Activated naive CD8-positive, alpha-beta T cell treated with anti-CD3 and anti-CD28 coated beads for 36 hours (primary cell): ENCODE measurements around the gene MAST4. TPM values are rescaled to one million over a fixed set of nuclear protein-coding genes. Genes with fewer than 3 reads are reported as not detected.

Experiments
- DNase-seq: peaks from one replicate; pipeline ENCODE4 v3.0.0; 2021
- H3K27ac Mint-ChIP-seq: one replicate; pipeline ENCODE4 v1.8.0; 2022; ENCODE audit warnings: mild to moderate bottlenecking, moderate library complexity, mixed read lengths
- H3K27me3 Mint-ChIP-seq: one replicate; pipeline ENCODE4 v1.8.0; 2022; ENCODE audit warnings: mild to moderate bottlenecking, mixed read lengths
- H3K36me3 Mint-ChIP-seq: one replicate; pipeline ENCODE4 v1.8.0; 2021; ENCODE audit warnings: mild to moderate bottlenecking, mixed read lengths
- H3K4me1 Mint-ChIP-seq: one replicate; pipeline ENCODE4 v1.8.0; 2021; ENCODE audit warnings: mixed read lengths
- H3K4me3 Mint-ChIP-seq: one replicate; pipeline ENCODE4 v1.8.0; 2022; ENCODE audit warnings: mild to moderate bottlenecking, moderate library complexity, mixed read lengths
- H3K9me3 Mint-ChIP-seq: one replicate; pipeline ENCODE4 v1.8.0; 2022; ENCODE audit warnings: mixed read lengths
- total RNA-seq, 2 experiments: library from RNA; stranded (reverse); gene quantifications; one replicate each; pipeline ENCODE4 v1.2.3, GENCODE V29; 2021

Gene MAST4
- total RNA-seq, 2 experiments from 2014 or later: 8.9 to 9.8 TPM

- Mint-ChIP-seq H3K36me3 (no peaks in the 10 kb centered on the region), H3K27ac (no peak overlapping the region), H3K9me3 (no peaks in the 10 kb centered on the region), H3K27me3 (peaks cover 16% of the 10 kb centered on the region), H3K4me1 (no peaks in the 10 kb centered on the region), H3K4me3 (no peak overlapping the region)
- DNase-seq: no peak
These were observed 298.5 kb downstream of the MAST4 start for GRCh38 chr5:66894480-66895240.

- no peaks in the 10 kb centered on the region for H3K4me1 Mint-ChIP-seq
- no peaks in the 10 kb centered on the region for H3K9me3 Mint-ChIP-seq
- no peak overlapping the region for H3K4me3 Mint-ChIP-seq
- H3K36me3 Mint-ChIP-seq: no peaks in the 10 kb centered on the region
- H3K27me3 Mint-ChIP-seq: peaks cover 15% of the 10 kb centered on the region
- DNase-seq: no peak
- H3K27ac Mint-ChIP-seq: no peak overlapping the region
These were observed 300.0 kb downstream of the MAST4 start for GRCh38 chr5:66896171-66896570.

GRCh38 chr5:66897356-66897755 lies 301.2 kb downstream of the MAST4 start:
- H3K9me3 Mint-ChIP-seq: no peaks in the 10 kb centered on the region
- H3K4me1 Mint-ChIP-seq: no peaks in the 10 kb centered on the region
- H3K4me3 Mint-ChIP-seq: no peak overlapping the region
- H3K27me3 Mint-ChIP-seq: peaks cover 10% of the 10 kb centered on the region
- H3K27ac Mint-ChIP-seq: no peak overlapping the region
- no peak for DNase-seq
- no peaks in the 10 kb centered on the region for H3K36me3 Mint-ChIP-seq

GRCh38 chr5:66898241-66898995 lies 302.2 kb downstream of the MAST4 start:
- no peak for DNase-seq
- Mint-ChIP-seq H3K4me1 (no peaks in the 10 kb centered on the region), H3K4me3 (no peak overlapping the region), H3K27ac (no peak overlapping the region), H3K27me3 (peaks cover 15% of the 10 kb centered on the region), H3K36me3 (no peaks in the 10 kb centered on the region), H3K9me3 (no peaks in the 10 kb centered on the region)

GRCh38 chr5:66903218-66903617 lies 307.0 kb downstream of the MAST4 start:
- H3K4me1 Mint-ChIP-seq: no peaks in the 10 kb centered on the region
- no peaks in the 10 kb centered on the region for H3K36me3 Mint-ChIP-seq
- no peaks in the 10 kb centered on the region for H3K9me3 Mint-ChIP-seq
- H3K27me3 Mint-ChIP-seq: peaks cover 5% of the 10 kb centered on the region
- H3K27ac Mint-ChIP-seq: no peak overlapping the region
- no peak for DNase-seq
- H3K4me3 Mint-ChIP-seq: no peak overlapping the region

- Mint-ChIP-seq H3K27me3 (peaks cover 5% of the 10 kb centered on the region), H3K4me1 (no peaks in the 10 kb centered on the region), H3K36me3 (no peaks in the 10 kb centered on the region), H3K4me3 (no peak overlapping the region), H3K27ac (no peak overlapping the region), H3K9me3 (no peaks in the 10 kb centered on the region)
- DNase-seq: no peak
These were observed 307.5 kb downstream of the MAST4 start for GRCh38 chr5:66903709-66904108.

GRCh38 chr5:66904189-66904588 lies 308.0 kb downstream of the MAST4 start:
- H3K4me3 Mint-ChIP-seq: no peak overlapping the region
- DNase-seq: no peak
- peaks cover 1% of the 10 kb centered on the region for H3K9me3 Mint-ChIP-seq
- peaks cover 5% of the 10 kb centered on the region for H3K27me3 Mint-ChIP-seq
- H3K27ac Mint-ChIP-seq: no peak overlapping the region
- H3K4me1 Mint-ChIP-seq: peaks cover 3% of the 10 kb centered on the region
- H3K36me3 Mint-ChIP-seq: no peaks in the 10 kb centered on the region

- H3K4me1 Mint-ChIP-seq: peaks cover 4% of the 10 kb centered on the region
- no peak overlapping the region for H3K27ac Mint-ChIP-seq
- no peak overlapping the region for H3K4me3 Mint-ChIP-seq
- H3K9me3 Mint-ChIP-seq: peaks cover 4% of the 10 kb centered on the region
- peaks cover 5% of the 10 kb centered on the region for H3K27me3 Mint-ChIP-seq
- no peak for DNase-seq
- no peaks in the 10 kb centered on the region for H3K36me3 Mint-ChIP-seq
These were observed 309.8 kb downstream of the MAST4 start for GRCh38 chr5:66906021-66906420.

GRCh38 chr5:66908230-66908629 lies 312.0 kb downstream of the MAST4 start:
- Mint-ChIP-seq H3K4me3 (no peak overlapping the region), H3K27ac (no peak overlapping the region), H3K36me3 (no peaks in the 10 kb centered on the region), H3K9me3 (peaks cover 4% of the 10 kb centered on the region), H3K4me1 (peaks cover 4% of the 10 kb centered on the region), H3K27me3 (no peaks in the 10 kb centered on the region)
- DNase-seq: no peak

GRCh38 chr5:66909364-66909763 lies 313.2 kb downstream of the MAST4 start:
- Mint-ChIP-seq H3K4me1 (peaks cover 4% of the 10 kb centered on the region), H3K27me3 (no peaks in the 10 kb centered on the region), H3K36me3 (no peaks in the 10 kb centered on the region), H3K9me3 (peaks cover 4% of the 10 kb centered on the region), H3K27ac (no peak overlapping the region), H3K4me3 (no peak overlapping the region)
- no peak for DNase-seq

- H3K4me1 Mint-ChIP-seq: peaks cover 4% of the 10 kb centered on the region
- no peak for DNase-seq
- no peak overlapping the region for H3K4me3 Mint-ChIP-seq
- H3K27me3 Mint-ChIP-seq: no peaks in the 10 kb centered on the region
- peaks cover 4% of the 10 kb centered on the region for H3K9me3 Mint-ChIP-seq
- no peak overlapping the region for H3K27ac Mint-ChIP-seq
- no peaks in the 10 kb centered on the region for H3K36me3 Mint-ChIP-seq
These were observed 316.6 kb downstream of the MAST4 start for GRCh38 chr5:66912787-66913186.

- no peak overlapping the region for H3K4me3 Mint-ChIP-seq
These were observed 319.3 kb downstream of the MAST4 start for GRCh38 chr5:66915531-66915930.

GRCh38 chr5:66922881-66923280 lies 326.7 kb downstream of the MAST4 start:
- peaks cover 1% of the 10 kb centered on the region for H3K9me3 Mint-ChIP-seq
- H3K27me3 Mint-ChIP-seq: peaks cover 12% of the 10 kb centered on the region

More at GRCh38 chr5:66915531-66915930, 319.3 kb downstream of the MAST4 start:
- Mint-ChIP-seq H3K9me3 (peaks cover 1% of the 10 kb centered on the region), H3K36me3 (no peaks in the 10 kb centered on the region), H3K4me1 (no peaks in the 10 kb centered on the region), H3K27ac (no peak overlapping the region), H3K27me3 (peaks cover 3% of the 10 kb centered on the region)
- DNase-seq: no peak

GRCh38 chr5:66923457-66923856 lies 327.3 kb downstream of the MAST4 start:
- H3K9me3 Mint-ChIP-seq: peaks cover 1% of the 10 kb centered on the region
- H3K27ac Mint-ChIP-seq: no peak overlapping the region
- H3K27me3 Mint-ChIP-seq: peaks cover 18% of the 10 kb centered on the region

More at GRCh38 chr5:66922881-66923280, 326.7 kb downstream of the MAST4 start:
- Mint-ChIP-seq H3K36me3 (no peaks in the 10 kb centered on the region), H3K27ac (no peak overlapping the region), H3K4me1 (peaks cover 6% of the 10 kb centered on the region), H3K4me3 (no peak overlapping the region)
- DNase-seq: no peak

GRCh38 chr5:66923922-66924321 lies 327.7 kb downstream of the MAST4 start:
- H3K27me3 Mint-ChIP-seq: peaks cover 18% of the 10 kb centered on the region
- H3K27ac Mint-ChIP-seq: no peak overlapping the region
- peaks cover 1% of the 10 kb centered on the region for H3K9me3 Mint-ChIP-seq
- H3K4me3 Mint-ChIP-seq: no peak overlapping the region
- DNase-seq: no peak
- H3K4me1 Mint-ChIP-seq: peaks cover 6% of the 10 kb centered on the region
- H3K36me3 Mint-ChIP-seq: no peaks in the 10 kb centered on the region

More at GRCh38 chr5:66923457-66923856, 327.3 kb downstream of the MAST4 start:
- Mint-ChIP-seq H3K4me1 (peaks cover 6% of the 10 kb centered on the region), H3K36me3 (no peaks in the 10 kb centered on the region), H3K4me3 (no peak overlapping the region)
- no peak for DNase-seq
